Myocyte (in vitro differentiated cells): ENCODE data around the gene ATG13. TPM values are rescaled to one million over a fixed set of nuclear protein-coding genes. Genes with fewer than 3 reads are reported as not detected.
A peak's percentile ranks its signal among the peaks of the same experiment; 100 is the strongest.

Source experiments
- DNase-seq: peaks from one replicate; pipeline ENCODE4 v3.0.0-alpha.2; 2012; ENCODE audit warnings: low read depth
- total RNA-seq: library from RNA; depleted of rRNA; stranded (reverse); fragments of >200 nt; gene quantifications from 2 replicates; pipeline ENCODE4 v1.2.3, GENCODE V29; 2014

ATG13 gene
- total RNA-seq, 1 donor from 2014 or later, result 68.2 TPM

- no peak for DNase-seq
Observed at GRCh38 chr11:46604796-46605195, 12.6 kb upstream of the ATG13 start.

DNA sequence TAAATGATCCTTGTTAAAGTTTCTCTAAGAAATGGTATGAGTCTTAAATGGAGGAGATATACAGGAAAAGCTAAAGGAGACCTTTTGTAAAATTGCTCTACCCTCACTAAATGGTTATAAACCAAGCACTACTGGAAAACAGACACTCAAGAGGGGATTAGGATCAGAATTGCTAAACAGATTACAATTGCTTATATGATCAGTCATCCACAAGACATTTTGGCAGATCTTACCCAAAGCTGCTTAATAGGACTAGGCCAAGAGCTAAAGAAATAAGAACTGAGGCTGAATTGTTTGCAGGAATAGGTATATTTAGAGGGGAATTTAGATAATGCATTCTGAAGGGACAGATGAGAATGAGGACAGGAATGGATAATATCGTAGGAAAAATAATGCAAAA is 9.8 kb upstream of the ATG13 start:
- no peak for DNase-seq

GRCh38 chr11:46609386-46609785 is 8.0 kb upstream of the ATG13 start:
- no peak for DNase-seq

- no peak for DNase-seq
Observed at GRCh38 chr11:46611526-46612304, 5.6 kb upstream of the ATG13 start.

DNA sequence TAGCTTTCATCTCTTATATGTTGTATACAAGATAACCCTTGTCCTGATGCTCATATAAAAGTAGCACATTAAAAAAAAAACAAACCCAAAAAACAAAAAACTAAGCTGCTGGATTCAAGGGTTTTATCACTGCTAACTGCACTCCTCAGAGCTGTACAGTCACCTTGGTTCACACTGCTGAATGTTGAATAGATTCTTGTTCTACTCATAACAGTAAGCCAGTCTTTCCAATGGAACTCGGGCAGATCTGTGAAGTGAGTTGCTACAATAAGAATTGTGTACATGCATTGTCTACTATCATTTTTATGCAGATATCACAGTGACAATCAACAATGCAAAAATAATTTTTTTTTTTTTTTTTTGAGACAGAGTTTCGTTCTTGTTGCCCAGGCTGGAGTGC is 5.0 kb upstream of the ATG13 start:
- no peak for DNase-seq

DNA sequence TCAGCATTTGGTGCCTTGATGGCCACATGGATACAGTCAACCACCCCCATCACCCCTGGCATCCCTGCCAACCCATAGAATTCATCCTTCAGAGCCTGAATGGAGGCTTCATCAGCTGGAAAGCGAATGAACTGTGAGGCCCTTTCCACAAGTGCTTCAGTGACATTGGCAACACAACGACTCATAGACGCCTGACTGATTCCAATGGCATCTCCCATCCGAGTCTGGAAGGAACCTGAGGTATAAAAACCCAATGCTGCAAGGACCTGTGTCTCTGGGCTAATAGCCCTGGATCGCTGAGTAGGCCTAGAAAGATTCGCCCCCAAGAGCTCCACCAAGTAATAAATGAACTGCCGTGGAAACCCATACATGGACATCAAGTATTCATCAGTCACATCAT is 1.6 kb upstream of the ATG13 start:
- DNase-seq, result no peak

DNA sequence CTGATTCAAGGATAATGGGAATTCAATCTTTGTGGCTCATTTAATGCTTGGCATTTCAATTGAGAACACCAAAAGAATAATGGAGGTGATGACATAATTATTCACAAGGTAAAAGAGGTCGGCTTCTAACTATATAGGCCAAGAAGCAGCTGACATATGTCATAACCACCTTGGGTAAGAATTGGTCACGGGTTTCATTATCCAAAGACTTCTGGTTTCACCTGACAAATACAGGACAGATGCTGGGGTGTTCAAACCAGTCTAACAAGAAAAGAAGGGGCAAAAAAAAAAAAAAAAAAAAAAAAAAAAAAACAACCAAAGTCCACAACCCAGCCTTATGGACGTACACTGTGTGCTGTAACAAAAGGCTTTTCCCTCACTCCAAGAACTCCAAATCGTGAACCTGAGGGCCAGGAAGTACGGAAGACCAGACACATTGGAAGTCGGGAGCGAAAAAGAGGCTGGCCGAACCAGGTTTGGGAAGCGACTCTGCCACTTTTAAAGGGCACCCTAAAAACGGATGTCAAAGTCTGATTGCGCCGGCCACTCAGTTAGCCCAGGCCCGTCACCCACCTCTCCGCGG is 711 bp upstream of the ATG13 start:
- no peak for DNase-seq

GRCh38 chr11:46617972-46618314 is 590 bp downstream of the ATG13 start:
- no peak for DNase-seq

DNA sequence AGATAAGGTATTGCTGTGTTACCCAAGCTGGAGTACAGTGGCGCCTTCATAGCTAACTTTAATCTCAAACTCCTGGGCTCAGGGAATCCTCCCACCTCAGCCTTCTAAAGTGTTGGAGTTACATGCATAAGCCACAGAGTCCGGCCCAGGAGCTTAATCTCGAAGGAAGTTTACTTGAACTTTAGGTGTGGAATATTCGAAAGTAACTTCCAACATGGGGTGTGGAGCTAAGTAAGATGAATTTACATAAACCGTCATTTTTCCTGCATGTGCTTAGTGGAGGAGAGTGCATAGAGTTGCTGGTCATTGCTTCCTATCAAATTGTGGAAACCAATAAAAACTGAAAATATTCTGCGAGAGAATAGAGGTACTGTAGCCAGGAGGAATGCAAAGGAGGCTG is 1.5 kb downstream of the ATG13 start:
- DNase-seq, result no peak

DNA sequence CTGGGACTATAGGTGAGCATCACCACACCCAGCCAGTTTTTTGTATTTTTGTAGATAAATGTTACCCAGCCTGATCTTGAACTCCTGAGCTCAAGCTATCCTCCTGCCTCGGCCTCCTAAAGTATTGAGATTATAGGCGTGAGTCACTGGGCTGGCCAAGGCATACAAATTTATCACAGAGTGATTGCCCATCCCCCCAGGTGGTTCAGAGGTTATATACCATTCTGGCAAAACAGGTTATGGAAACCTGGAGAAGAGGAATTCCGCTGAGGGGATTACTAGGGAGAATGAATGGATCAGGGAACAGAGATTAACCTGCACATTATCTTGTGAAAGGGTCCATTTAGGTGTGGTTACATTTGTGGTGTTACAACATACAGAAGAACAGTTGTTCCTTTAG is 8.1 kb downstream of the ATG13 start:
- DNase-seq, result no peak

DNA sequence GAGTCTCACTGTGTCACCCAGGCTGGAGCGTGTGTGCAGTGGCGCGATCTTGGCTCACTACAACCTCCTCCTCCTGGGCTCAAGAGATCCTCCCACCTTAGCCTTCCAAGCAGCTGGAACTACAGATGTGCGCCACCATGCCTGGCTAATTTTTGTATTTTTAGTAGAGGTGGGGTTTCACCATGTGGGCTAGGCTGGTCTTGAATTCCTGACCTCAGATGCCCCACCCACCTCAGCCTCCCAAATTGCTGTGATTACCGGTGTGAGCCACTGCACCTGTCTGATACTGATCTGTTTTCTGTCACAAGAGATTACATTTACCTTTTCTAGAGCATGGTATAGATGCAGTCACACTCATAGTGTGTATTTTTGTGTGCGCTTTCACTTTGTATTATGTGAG is 11.6 kb downstream of the ATG13 start:
- DNase-seq, result peak; percentile 2

- DNase-seq, result no peak
Observed at GRCh38 chr11:46630237-46630636, 12.9 kb downstream of the ATG13 start.

DNA sequence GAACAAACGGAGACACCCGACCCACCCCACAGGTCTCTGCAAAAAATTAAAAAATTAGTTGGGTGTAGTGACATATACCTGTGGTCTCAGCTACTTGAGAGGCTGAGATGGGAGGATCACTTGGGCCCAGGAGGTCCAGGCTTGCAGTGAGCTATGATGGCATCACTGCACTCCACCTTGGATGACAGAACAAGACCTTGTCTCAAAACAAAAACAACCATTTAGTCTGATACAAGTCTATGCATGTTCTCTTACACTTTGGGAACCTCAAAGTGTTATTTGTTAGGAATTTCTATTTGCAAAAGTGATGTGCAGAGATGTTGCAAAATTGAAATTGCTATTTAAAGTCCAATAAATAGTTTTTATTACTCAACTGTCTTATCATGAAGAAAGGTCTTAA is 14.3 kb downstream of the ATG13 start:
- no peak for DNase-seq

- no peak for DNase-seq
Observed at GRCh38 chr11:46632502-46632901, 15.1 kb downstream of the ATG13 start.

- no peak for DNase-seq
Observed at GRCh38 chr11:46633291-46634217, 16.2 kb downstream of the ATG13 start.

DNA sequence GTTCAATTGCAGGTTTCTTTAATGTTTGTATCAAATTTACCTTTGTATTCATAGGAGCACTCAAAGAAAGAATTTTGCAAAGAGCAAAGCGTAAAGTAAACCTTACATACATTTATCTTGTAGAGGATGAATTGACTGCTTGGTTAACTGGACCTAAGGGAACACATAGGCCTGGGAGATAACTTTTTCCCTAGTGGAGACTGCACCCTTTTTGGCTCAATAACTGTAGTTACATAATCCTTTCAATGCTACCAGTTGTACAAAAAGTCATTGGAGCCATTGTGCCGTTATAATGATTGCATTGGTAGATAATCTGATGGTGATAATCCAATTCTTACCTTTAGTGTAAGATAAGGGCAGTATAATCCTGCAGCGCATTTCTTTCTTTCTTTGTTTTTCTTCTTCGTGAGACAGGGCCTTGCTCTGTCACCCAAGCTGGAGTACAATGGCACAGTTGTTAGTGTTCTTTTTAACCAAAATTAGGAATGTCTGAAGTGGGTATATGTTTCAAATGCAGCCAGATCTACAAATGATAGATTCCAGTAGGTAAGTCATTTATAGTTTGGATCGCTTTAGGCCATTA is 18.3 kb downstream of the ATG13 start:
- no peak for DNase-seq

GRCh38 chr11:46637546-46637945 is 20.2 kb downstream of the ATG13 start:
- DNase-seq, result no peak

- DNase-seq, result no peak
Observed at GRCh38 chr11:46639197-46639839, 22.0 kb downstream of the ATG13 start.

DNA sequence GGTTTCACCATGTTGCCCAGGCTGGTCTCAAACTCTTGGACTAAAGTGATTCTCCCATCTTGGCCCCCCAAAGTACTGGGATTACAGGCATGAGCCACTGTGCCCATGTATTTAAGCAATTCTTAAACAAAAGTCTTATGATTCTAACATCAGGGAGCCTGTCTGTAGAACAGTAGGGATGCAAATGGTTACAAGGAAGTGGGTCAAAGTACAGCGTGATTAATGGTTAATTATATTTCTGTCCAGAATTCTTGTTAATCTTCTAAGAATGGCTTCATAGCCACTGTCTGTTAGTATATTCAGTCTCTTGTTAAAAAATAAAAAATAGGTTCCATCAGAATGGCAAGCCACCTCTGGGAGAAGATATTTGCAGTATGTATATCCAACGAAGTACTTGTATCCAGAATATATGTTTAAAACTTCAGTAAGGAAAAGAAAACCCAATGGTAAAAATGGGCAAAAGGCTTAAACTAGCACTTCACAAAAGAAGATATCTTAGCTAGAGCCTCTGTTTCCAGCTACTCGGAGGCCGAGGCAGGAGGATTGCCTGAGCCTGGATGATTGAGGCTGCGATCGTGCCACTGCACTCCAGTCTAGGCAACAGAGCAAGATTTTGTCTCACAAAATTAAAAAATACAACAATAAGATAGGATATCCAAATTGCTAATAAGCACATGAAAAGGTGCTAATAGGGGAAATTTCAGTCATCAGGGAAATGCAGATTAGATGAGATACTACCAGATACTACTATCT is 22.9 kb downstream of the ATG13 start:
- DNase-seq, result no peak

DNA sequence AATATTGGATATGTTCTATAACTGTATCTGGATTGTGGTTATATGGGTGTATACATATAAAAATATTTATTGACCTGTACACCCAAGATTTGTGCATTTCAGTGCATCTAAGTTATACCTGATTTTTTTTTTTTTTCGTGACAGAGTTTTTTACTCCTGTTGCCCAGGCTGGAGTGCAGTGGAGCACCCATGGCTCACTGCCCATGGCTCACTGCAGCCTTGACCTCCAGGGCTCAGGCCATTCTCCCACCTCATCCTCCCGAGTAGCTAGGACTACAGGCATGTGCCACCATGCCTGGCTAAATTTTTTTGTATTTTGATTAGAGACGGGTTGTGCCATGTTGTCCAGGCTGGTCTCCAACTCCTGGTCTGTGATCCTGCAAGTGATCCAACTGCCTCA is 24.3 kb downstream of the ATG13 start:
- DNase-seq, result no peak
